GM23338 (cell line): ENCODE results near the gene COBL. TPM values are rescaled to one million over a fixed set of nuclear protein-coding genes. Genes with fewer than 3 reads are reported as not detected.

ENCODE experiments used
- ATAC-seq: fragments of 200-7000 bp; cut with Tn5 transposase; 3 replicates; pipeline ENCODE4 v1.9.1; 2020
- DNase-seq: peaks from one replicate; pipeline ENCODE4 v3.0.0-alpha.2; 2015; ENCODE audit warnings: low spot score
- H2AFZ ChIP-seq: fragments of 200-600 bp; sonication (generic); 2 replicates; pipeline ENCODE4 v1.8.0; 2016; ENCODE audit warnings: antibody characterized with exemption, mild to moderate bottlenecking, moderate library complexity
- H3F3A ChIP-seq: fragments of 200-600 bp; sonication (generic); replicated peaks from 2 replicates; pipeline ENCODE4 v1.8.0; 2017; ENCODE audit warnings: antibody characterized with exemption, mixed run types, low read depth
- H3K27ac ChIP-seq: fragments of 200-600 bp; sonication (generic); 2 replicates; pipeline ENCODE4 v1.6.1; 2016; ENCODE audit warnings: low read depth
- H3K27me3 ChIP-seq: fragments of 200-600 bp; sonication (generic); 2 replicates; pipeline ENCODE4 v1.8.0; 2016; ENCODE audit warnings: mild to moderate bottlenecking, mixed run types, moderate library complexity; ENCODE audit not compliant: insufficient read depth
- H3K36me3 ChIP-seq: fragments of 200-600 bp; sonication (generic); 2 replicates; pipeline ENCODE4 v1.8.0; 2016; ENCODE audit warnings: mild to moderate bottlenecking; ENCODE audit not compliant: insufficient read depth
- H3K4me1 ChIP-seq: fragments of 200-600 bp; sonication (generic); 2 replicates; pipeline ENCODE4 v1.8.0; 2016; ENCODE audit warnings: mild to moderate bottlenecking, moderate library complexity; ENCODE audit not compliant: insufficient read depth
- H3K4me2 ChIP-seq: fragments of 200-600 bp; sonication (generic); 2 replicates; pipeline ENCODE4 v1.7.1; 2017; ENCODE audit warnings: mixed run types
- H3K4me3 ChIP-seq: fragments of 200-600 bp; sonication (generic); 2 replicates; pipeline ENCODE4 v1.6.1; 2016; ENCODE audit warnings: mixed run types
- H3K79me2 ChIP-seq: fragments of 200-600 bp; sonication (generic); replicated peaks from 2 replicates; pipeline ENCODE4 v1.8.0; 2017; ENCODE audit warnings: mild to moderate bottlenecking; ENCODE audit not compliant: insufficient read depth
- H3K9me2 ChIP-seq: fragments of 200-600 bp; sonication (generic); 2 replicates; pipeline ENCODE4 v1.8.0; 2017; ENCODE audit not compliant: insufficient read depth
- H4K20me1 ChIP-seq: fragments of 200-600 bp; sonication (generic); replicated peaks from 2 replicates; pipeline ENCODE4 v1.8.0; 2017; ENCODE audit warnings: mild to moderate bottlenecking; ENCODE audit not compliant: insufficient read depth
- H3K27ac Mint-ChIP-seq: 2 replicates; pipeline ENCODE4 v1.8.0; 2020; ENCODE audit warnings: inconsistent platforms, mild to moderate bottlenecking, moderate library complexity, mixed read lengths
- H3K27me3 Mint-ChIP-seq: 3 replicates; pipeline ENCODE4 v1.8.0; 2022; ENCODE audit warnings: low read depth, mild to moderate bottlenecking, moderate library complexity, mixed read lengths, inconsistent platforms; ENCODE audit not compliant: insufficient read depth, poor library complexity
- H3K36me3 Mint-ChIP-seq: 3 replicates; pipeline ENCODE4 v1.8.0; 2021; ENCODE audit warnings: low read depth, mild to moderate bottlenecking, inconsistent platforms, moderate library complexity, mixed read lengths
- H3K4me1 Mint-ChIP-seq: 3 replicates; pipeline ENCODE4 v1.8.0; 2020; ENCODE audit warnings: mild to moderate bottlenecking, inconsistent platforms, mixed read lengths
- H3K4me3 Mint-ChIP-seq: 3 replicates; pipeline ENCODE4 v1.8.0; 2021; ENCODE audit warnings: moderate library complexity, mild to moderate bottlenecking, inconsistent platforms, mixed read lengths
- H3K9me3 Mint-ChIP-seq: 3 replicates; pipeline ENCODE4 v1.8.0; 2020; ENCODE audit warnings: moderate library complexity, mild to moderate bottlenecking, inconsistent platforms, mixed read lengths
- JUNB ChIP-seq: IDR thresholded peaks from one replicate; pipeline ENCODE4 v1.6.1; 2016; ENCODE audit warnings: antibody characterized with exemption; ENCODE audit not compliant: unreplicated experiment
- REST ChIP-seq: IDR thresholded peaks from one replicate; pipeline ENCODE4 v1.6.1; 2018; ENCODE audit warnings: antibody characterized with exemption; ENCODE audit not compliant: unreplicated experiment
- STAT1 ChIP-seq: IDR thresholded peaks from one replicate; pipeline ENCODE4 v1.6.1; 2016; ENCODE audit warnings: antibody characterized with exemption; ENCODE audit not compliant: unreplicated experiment
- polyA plus RNA-seq: library from polyadenylated mRNA; unstranded; fragments of >200 nt; fragmentation: Nextera tagmentation; extraction: Ambion mirVana; gene quantifications from 2 replicates; pipeline ENCODE4 v1.2.1, GENCODE V29; 2016
- total RNA-seq: library from RNA; depleted of rRNA; stranded (reverse); fragments of >200 nt; shearing (Covaris generic); gene quantifications from 2 replicates; pipeline ENCODE4 v1.2.3, GENCODE V29; 2014
- TF ChIP-seq, protein P1 (sequence below): fragments of 250-450 bp; sonication (Bioruptor Pico); IDR thresholded peaks from 2 replicates; pipeline ENCODE4 v1.5.0; 2020; ENCODE audit warnings: mild to moderate bottlenecking, moderate library complexity

Gene COBL
- total and polyA plus RNA-seq, 2 experiments from 2014 or later: 18.3 to 51.9 TPM

- TF ChIP-seq, protein P1, sequence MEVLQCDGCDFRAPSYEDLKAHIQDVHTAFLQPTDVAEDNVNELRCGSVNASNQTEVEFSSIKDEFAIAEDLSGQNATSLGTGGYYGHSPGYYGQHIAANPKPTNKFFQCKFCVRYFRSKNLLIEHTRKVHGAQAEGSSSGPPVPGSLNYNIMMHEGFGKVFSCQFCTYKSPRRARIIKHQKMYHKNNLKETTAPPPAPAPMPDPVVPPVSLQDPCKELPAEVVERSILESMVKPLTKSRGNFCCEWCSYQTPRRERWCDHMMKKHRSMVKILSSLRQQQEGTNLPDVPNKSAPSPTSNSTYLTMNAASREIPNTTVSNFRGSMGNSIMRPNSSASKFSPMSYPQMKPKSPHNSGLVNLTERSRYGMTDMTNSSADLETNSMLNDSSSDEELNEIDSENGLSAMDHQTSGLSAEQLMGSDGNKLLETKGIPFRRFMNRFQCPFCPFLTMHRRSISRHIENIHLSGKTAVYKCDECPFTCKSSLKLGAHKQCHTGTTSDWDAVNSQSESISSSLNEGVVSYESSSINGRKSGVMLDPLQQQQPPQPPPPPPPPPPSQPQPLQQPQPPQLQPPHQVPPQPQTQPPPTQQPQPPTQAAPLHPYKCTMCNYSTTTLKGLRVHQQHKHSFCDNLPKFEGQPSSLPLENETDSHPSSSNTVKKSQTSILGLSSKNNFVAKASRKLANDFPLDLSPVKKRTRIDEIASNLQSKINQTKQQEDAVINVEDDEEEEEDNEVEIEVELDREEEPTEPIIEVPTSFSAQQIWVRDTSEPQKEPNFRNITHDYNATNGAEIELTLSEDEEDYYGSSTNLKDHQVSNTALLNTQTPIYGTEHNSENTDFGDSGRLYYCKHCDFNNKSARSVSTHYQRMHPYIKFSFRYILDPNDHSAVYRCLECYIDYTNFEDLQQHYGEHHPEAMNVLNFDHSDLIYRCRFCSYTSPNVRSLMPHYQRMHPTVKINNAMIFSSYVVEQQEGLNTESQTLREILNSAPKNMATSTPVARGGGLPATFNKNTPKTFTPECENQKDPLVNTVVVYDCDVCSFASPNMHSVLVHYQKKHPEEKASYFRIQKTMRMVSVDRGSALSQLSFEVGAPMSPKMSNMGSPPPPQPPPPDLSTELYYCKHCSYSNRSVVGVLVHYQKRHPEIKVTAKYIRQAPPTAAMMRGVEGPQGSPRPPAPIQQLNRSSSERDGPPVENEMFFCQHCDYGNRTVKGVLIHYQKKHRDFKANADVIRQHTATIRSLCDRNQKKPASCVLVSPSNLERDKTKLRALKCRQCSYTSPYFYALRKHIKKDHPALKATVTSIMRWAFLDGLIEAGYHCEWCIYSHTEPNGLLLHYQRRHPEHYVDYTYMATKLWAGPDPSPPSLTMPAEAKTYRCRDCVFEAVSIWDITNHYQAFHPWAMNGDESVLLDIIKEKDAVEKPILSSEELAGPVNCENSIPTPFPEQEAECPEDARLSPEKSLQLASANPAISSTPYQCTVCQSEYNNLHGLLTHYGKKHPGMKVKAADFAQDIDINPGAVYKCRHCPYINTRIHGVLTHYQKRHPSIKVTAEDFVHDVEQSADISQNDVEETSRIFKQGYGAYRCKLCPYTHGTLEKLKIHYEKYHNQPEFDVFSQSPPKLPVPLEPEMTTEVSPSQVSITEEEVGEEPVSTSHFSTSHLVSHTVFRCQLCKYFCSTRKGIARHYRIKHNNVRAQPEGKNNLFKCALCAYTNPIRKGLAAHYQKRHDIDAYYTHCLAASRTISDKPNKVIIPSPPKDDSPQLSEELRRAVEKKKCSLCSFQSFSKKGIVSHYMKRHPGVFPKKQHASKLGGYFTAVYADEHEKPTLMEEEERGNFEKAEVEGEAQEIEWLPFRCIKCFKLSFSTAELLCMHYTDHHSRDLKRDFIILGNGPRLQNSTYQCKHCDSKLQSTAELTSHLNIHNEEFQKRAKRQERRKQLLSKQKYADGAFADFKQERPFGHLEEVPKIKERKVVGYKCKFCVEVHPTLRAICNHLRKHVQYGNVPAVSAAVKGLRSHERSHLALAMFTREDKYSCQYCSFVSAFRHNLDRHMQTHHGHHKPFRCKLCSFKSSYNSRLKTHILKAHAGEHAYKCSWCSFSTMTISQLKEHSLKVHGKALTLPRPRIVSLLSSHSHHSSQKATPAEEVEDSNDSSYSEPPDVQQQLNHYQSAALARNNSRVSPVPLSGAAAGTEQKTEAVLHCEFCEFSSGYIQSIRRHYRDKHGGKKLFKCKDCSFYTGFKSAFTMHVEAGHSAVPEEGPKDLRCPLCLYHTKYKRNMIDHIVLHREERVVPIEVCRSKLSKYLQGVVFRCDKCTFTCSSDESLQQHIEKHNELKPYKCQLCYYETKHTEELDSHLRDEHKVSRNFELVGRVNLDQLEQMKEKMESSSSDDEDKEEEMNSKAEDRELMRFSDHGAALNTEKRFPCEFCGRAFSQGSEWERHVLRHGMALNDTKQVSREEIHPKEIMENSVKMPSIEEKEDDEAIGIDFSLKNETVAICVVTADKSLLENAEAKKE (CRISPR knock-in tag): no peak
- TF ChIP-seq JUNB (no peak), STAT1 (no peak), REST (no peak)
These were observed 212.9 kb downstream of the COBL start (continued) for GRCh38 chr7:51103718-51104117.

GRCh38 chr7:51102828-51103227 is 213.8 kb downstream of the COBL start:
- no peak overlapping the region for H3K4me3 ChIP-seq
- Mint-ChIP-seq H3K36me3 (peaks cover 11% of the 10 kb centered on the region), H3K27me3 (peaks cover 2% of the 10 kb centered on the region), H3K27ac (no peak overlapping the region), H3K4me3 (no peak overlapping the region), H3K9me3 (peaks cover 11% of the 10 kb centered on the region), H3K4me1 (peaks cover 11% of the 10 kb centered on the region)
- no peak overlapping the region for H2AFZ ChIP-seq
- no peaks in the 10 kb centered on the region for H3K27me3 ChIP-seq
- H3K36me3 ChIP-seq: no peaks in the 10 kb centered on the region; the same call in 1 of the 2 replicates
- no peak for ATAC-seq
- DNase-seq: no peak
- no peak for TF ChIP-seq REST
- peaks cover 5% of the 10 kb centered on the region; the same call in 1 of the 2 replicates for H3K4me1 ChIP-seq
- H3K9me2 ChIP-seq: no peaks in the 10 kb centered on the region
- H3K79me2 ChIP-seq: no peaks in the 10 kb centered on the region
- H3K27ac ChIP-seq: no peak overlapping the region
- no peaks in the 10 kb centered on the region for H4K20me1 ChIP-seq
- no peaks in the 10 kb centered on the region for H3F3A ChIP-seq
- no peak overlapping the region for H3K4me2 ChIP-seq
